NCI-H748 (cell line): ENCODE data around the gene TRIM41.
"Not testable (repeated sequence)": the region's sequence is repeated elsewhere in the genome, so short reads cannot be mapped to it uniquely, and the experiment has no call there.

Source experiments
- DNase-seq: peaks from one replicate; lab custom pipeline; 2025; ENCODE audit not compliant: unreplicated experiment; lab: John Stamatoyannopoulos, UW

TRIM41 gene

GRCh38 chr5:181283841-181284755 lies 61.0 kb downstream of the TRIM41 start:
- DNase-seq = not testable (repeated sequence)
